Endometrial microvascular endothelial cells (primary cell): Measurements from ENCODE around the gene TPCN2. TPM values are rescaled to one million over a fixed set of nuclear protein-coding genes. Genes with fewer than 3 reads are reported as not detected.

ENCODE experiments used
- in situ Hi-C: cut with HindIII; loops from 2 replicates; pipeline ENCODE4 v1.10.0; 2017; ENCODE audit warnings: low sequenced_read_pairs, low pct_unique_long_range_greater_than_20kb; ENCODE audit errors: inconsistent ontology term
- total RNA-seq: library from RNA; depleted of rRNA; stranded (reverse); fragments of >200 nt; gene quantifications from one replicate; pipeline ENCODE4 v1.2.3, GENCODE V29; 2015; ENCODE audit errors: inconsistent ontology term

The TPCN2 gene
- total RNA-seq, 1 donor from 2014 or later, result 7.2 TPM

GRCh38 chr11:69114811-69115523 lies 66.2 kb downstream of the TPCN2 start:
- in situ Hi-C loops, result loop anchor here (25.0 kb wide), 2 partner anchors 347 to 547 kb away; no protein-coding TSS in a partner anchor

- in situ Hi-C loops, result loop anchor here (25.0 kb wide), 2 partner anchors 346 to 546 kb away; no protein-coding TSS in a partner anchor
These were observed 67.1 kb downstream of the TPCN2 start for GRCh38 chr11:69115586-69116560.

DNA sequence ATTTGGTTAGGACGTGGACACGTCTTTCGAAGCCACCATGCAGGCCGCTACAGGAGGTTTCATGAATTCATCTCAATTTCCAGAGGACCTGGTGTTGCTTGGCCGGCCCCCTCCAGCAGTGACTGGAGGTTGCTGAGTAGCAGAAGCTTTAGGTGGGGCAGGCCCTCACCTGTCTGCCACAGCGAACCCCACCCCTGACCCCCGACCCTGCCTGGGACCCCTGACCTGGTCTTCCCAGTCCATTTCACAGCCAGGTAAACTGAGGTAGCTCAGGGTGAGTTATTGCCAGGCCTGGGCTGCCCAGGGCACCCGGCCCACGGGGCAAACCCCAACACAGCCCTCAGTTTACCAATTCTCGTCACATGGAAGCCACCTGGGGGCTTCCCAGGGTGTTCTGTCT lies 67.9 kb downstream of the TPCN2 start:
- in situ Hi-C loops, result loop anchor here (25.0 kb wide), 2 partner anchors 346 to 546 kb away; no protein-coding TSS in a partner anchor

DNA sequence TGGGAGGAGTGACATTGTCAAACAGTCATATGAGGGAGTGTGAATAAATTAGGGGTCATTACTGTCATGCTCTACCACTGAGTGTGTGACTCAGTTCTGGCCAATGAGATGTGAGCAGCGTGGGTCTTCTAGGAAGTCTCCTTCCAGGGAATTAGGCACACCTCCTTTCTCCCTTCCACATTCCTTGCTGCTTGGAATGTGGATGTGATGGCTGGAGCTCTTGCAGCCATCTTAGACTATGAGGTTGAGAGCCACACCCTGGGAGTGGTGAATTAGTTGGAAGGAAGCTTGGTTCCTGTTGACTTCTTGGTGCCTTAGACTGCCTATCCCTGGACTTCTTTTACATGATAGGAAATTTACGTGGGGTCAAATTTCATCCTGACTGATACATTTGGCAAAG lies 70.5 kb downstream of the TPCN2 start:
- in situ Hi-C loops, result loop anchor here (25.0 kb wide), 2 partner anchors 343 to 543 kb away; no protein-coding TSS in a partner anchor

DNA sequence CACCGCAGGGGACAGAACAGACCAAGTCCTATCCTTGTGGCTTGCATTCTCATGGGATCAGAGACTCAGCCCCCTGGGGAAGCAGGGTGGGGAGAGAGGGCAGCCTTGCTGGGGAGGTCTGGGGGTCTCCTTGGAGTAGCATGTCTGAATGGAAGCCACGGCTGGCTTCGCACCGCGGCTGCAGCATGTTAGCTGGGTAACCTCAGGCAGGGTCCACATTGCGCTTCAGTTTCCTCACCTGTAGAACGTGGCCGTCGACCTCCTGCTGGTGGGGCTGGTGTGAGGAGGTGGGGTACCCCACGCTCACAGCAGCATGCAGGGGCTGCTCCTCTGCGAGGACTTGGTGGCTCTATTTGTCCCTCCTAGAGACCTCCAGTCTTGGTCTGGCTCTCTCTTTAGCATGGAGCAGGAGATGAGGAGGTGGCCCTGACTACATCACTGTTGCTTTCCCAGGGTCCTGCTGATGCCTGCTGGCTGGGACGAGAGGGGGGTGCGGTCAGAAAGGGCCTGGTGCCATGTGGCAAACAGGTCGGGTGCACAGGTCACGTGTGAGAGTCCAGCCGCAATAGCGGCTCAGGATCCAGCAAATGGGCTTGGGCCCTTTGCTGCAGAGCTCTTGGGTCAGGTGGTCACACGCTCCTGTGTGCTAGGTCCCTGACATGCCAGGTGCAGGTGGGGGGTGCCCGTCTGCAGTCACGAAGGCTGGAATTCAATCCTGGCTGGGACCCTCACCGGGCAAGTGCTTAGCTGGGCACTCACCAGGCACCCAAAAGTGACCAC lies 71.6 kb downstream of the TPCN2 start:
- in situ Hi-C loops, result loop anchor here (25.0 kb wide), 2 partner anchors 342 to 542 kb away; no protein-coding TSS in a partner anchor

GRCh38 chr11:69121021-69121420 lies 72.3 kb downstream of the TPCN2 start:
- in situ Hi-C loops, result loop anchor here (25.0 kb wide), 2 partner anchors 341 to 541 kb away; no protein-coding TSS in a partner anchor

- in situ Hi-C loops, result loop anchor here (25.0 kb wide), 2 partner anchors 341 to 541 kb away; no protein-coding TSS in a partner anchor
These were observed 73.0 kb downstream of the TPCN2 start for GRCh38 chr11:69121621-69122325.

DNA sequence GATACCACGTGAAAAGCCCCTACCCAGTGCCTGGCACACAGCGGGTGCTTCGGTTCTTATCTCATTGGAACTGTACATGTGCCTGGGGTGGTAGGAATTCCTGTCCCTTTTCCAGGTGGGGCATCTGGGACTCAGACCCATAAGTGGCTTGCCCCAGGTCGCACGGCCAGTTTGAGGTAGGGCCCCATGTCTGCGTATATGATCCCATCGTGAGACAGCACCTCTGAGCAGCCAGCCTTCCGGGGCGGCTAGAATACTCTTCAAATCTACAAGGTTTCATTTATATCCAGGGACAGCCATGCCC lies 73.5 kb downstream of the TPCN2 start:
- in situ Hi-C loops, result loop anchor here (25.0 kb wide), 2 partner anchors 340 to 540 kb away; no protein-coding TSS in a partner anchor

DNA sequence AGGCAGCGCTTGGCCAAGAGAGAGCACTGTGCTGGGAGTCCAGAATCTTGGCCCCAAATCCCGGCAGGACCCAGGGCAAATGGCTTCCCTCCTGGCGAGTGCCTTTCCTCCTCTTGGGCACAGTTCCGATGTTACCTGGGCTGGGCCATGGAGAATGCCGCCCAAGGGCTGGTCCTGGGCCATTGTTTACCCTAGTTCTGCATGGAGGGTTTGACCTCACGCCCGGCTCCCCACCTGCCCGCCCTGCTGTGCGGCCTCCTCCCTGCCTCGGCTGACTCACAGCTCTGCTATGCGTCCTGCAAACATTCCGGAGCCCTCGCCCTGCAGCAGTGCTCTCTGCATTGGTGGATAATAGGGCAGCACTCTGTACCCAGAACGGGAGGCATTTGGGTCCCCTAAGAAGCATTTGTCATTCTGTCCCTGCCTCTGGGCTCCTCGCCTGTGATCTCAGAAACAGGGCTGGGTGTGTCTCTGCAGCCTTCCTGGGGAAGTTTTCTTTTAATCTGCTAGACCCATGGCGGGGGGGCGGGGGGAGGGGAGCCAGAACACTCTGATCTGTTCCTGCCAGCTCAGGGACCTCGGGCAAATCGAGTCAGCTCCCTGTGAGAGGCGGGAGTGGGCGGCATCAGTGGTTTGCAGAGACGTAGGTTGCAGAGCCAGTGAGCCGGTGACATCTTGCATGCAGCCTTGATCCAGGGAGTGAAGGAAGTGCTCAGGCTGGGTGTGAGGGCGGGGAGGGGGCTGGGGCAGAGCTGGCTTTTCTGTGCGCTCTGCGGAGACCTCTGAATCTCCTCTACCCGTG lies 74.1 kb downstream of the TPCN2 start:
- in situ Hi-C loops, result loop anchor here (25.0 kb wide), 2 partner anchors 339 to 539 kb away; no protein-coding TSS in a partner anchor

DNA sequence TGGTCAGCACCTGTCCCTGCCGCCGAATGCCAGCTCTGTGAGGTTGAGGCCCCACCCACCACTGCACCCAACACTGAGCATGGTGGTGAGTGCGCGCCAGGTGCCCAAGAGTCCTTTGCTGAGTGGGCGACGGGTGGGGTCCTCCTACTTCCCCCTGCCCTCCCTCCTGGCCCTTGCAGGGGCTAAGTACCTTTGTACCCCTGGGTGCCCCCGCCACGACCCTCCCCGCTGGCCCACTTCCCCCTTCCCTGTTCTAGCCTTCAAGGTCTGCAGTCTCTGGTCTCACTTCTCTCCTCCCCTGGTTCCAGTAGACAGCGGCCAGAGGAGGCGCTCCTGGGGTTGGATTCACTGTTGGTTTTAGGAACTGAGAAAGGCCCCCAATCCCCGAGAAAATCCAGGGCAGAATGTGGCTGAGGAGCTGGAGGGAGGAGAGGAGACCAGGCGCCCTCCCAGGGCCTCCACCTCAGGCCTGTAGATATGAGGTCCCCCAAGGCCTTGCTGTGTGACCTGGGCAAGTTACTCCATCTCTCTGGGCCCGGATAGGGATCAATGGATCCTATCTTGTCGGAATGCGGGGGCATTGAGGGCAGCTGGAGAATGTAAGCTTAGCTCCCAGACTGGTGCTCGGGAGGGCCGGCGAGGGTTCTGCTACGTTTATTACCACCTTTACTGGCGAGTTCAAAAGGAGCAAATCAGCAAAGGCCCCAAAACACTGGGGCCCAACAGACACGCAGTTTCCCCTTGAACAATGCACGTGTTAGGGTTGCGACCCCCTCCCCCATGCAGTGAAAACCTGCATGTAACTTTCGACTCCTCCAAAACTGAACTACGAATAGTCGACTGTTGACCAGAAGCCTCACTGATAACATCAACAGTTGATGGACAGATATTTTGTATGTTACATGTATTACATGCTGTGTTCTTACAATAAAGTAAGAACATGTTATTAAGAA lies 75.1 kb downstream of the TPCN2 start:
- in situ Hi-C loops, result loop anchor here (25.0 kb wide), 2 partner anchors 338 to 538 kb away; no protein-coding TSS in a partner anchor

DNA sequence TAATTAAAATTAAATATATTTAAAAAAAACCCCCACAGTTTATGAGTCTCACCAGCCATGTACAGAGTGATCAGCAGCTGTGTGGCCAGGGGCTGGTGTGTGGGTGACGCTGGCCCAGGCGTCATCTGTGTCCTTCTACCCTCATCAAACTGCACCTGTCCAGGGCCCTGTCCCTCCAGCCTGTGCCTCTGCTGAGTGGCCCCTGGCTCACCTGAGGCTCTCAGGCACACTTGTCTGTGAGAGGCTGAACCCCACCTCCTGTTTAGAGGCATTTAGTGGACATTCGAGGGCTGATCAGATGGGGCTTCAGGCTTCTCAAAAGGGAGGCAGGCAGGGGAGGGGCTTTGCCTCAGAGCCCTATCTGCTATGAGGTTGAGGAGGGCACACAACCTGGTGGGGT lies 77.1 kb downstream of the TPCN2 start:
- in situ Hi-C loops, result no loop called here

GRCh38 chr11:69126286-69126685 lies 77.6 kb downstream of the TPCN2 start:
- in situ Hi-C loops, result no loop called here

- in situ Hi-C loops, result no loop called here
These were observed 78.5 kb downstream of the TPCN2 start for GRCh38 chr11:69127081-69127850.

- in situ Hi-C loops, result no loop called here
These were observed 79.2 kb downstream of the TPCN2 start for GRCh38 chr11:69127884-69128283.

DNA sequence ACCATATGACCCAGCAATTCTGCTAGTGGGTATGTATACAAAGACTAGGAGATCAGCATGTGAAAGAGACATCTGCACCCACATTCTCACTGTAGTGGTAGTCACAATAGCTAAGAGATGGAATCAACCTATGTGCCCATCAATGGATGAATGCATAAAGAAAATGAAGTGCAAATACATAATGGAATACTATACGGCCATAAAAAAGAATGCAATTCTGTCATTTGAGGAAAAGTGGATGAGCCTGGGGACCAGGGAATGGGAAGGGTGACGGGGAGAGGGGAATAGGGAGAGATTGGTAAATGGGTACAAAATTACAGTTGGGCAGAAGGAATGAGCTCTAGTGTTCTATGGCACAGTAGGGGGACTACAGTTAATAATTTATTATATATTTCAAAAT lies 80.3 kb downstream of the TPCN2 start:
- in situ Hi-C loops, result no loop called here

- in situ Hi-C loops, result no loop called here
These were observed 80.9 kb downstream of the TPCN2 start for GRCh38 chr11:69129647-69130046.
